HUES6 (cell line): ENCODE data around the gene SCGB1D1.

Experiments used
- H3K27ac ChIP-seq: 2 replicates; pipeline ENCODE4 v1.7.0; 2013; ENCODE audit warnings: low read depth, mild to moderate bottlenecking, low read length, inconsistent platforms
- H3K27me3 ChIP-seq: 2 replicates; pipeline ENCODE4 v1.6.1; 2013; ENCODE audit warnings: low read length; ENCODE audit not compliant: control insufficient read depth, insufficient read depth
- H3K36me3 ChIP-seq: 2 replicates; pipeline ENCODE4 v1.6.1; 2013; ENCODE audit warnings: low read length; ENCODE audit not compliant: control insufficient read depth, insufficient read depth
- H3K4me1 ChIP-seq: 2 replicates; pipeline ENCODE4 v1.6.1; 2013; ENCODE audit warnings: low read length; ENCODE audit not compliant: control insufficient read depth, insufficient read depth
- H3K4me3 ChIP-seq: 2 replicates; pipeline ENCODE4 v1.5.1; 2013; ENCODE audit warnings: low read depth, low read length
- H3K9ac ChIP-seq: one replicate; pipeline ENCODE4 v1.6.1; 2013; ENCODE audit warnings: mild to moderate bottlenecking, low read length
- H3K9me3 ChIP-seq: 2 replicates; pipeline ENCODE4 v1.6.1; 2013; ENCODE audit warnings: low read depth, low read length; ENCODE audit not compliant: control insufficient read depth, insufficient read depth

Gene SCGB1D1

GRCh38 chr11:62236187-62236586 is 46.2 kb downstream of the SCGB1D1 start:
- Histone ChIP-seq H3K4me3 (no peak overlapping the region), H3K27me3 (peaks cover 19% of the 10 kb centered on the region; the same call in 1 of the 2 replicates), H3K36me3 (no peaks in the 10 kb centered on the region), H3K9me3 (no peaks in the 10 kb centered on the region), H3K4me1 (no peaks in the 10 kb centered on the region), H3K9ac (no peak overlapping the region), H3K27ac (no peak overlapping the region)

- Histone ChIP-seq H3K4me3 (no peak overlapping the region), H3K9ac (no peak overlapping the region), H3K9me3 (no peaks in the 10 kb centered on the region), H3K4me1 (peaks cover 11% of the 10 kb centered on the region), H3K36me3 (no peaks in the 10 kb centered on the region), H3K27me3 (peaks cover 19% of the 10 kb centered on the region; the same call in 1 of the 2 replicates), H3K27ac (no peak overlapping the region)
Observed at GRCh38 chr11:62237499-62237898, 47.5 kb downstream of the SCGB1D1 start.

GRCh38 chr11:62238151-62238550 is 48.1 kb downstream of the SCGB1D1 start:
- H3K9me3 ChIP-seq = no peaks in the 10 kb centered on the region
- H3K36me3 ChIP-seq = no peaks in the 10 kb centered on the region
- H3K4me1 ChIP-seq = peaks cover 13% of the 10 kb centered on the region
- H3K9ac ChIP-seq = no peak overlapping the region
- H3K4me3 ChIP-seq = no peak overlapping the region
- no peak overlapping the region for H3K27ac ChIP-seq
- H3K27me3 ChIP-seq = peaks cover 19% of the 10 kb centered on the region; the same call in 1 of the 2 replicates

GRCh38 chr11:62241095-62241494 is 51.1 kb downstream of the SCGB1D1 start:
- Histone ChIP-seq H3K36me3 (no peaks in the 10 kb centered on the region), H3K27ac (no peak overlapping the region), H3K4me1 (peaks cover 13% of the 10 kb centered on the region), H3K4me3 (no peak overlapping the region), H3K9me3 (no peaks in the 10 kb centered on the region), H3K27me3 (peaks cover 19% of the 10 kb centered on the region; the same call in 1 of the 2 replicates), H3K9ac (no peak overlapping the region)

- no peak within 1 kb of the TSS for H3K9ac ChIP-seq
- no peak within 1 kb of the TSS for H3K27ac ChIP-seq
- H3K27me3 ChIP-seq = peaks cover 19% of the 10 kb centered on the region; the same call in 1 of the 2 replicates
- H3K9me3 ChIP-seq = no peaks in the 10 kb centered on the region
- H3K36me3 ChIP-seq = no peaks in the 10 kb centered on the region
- no peak within 1 kb of the TSS for H3K4me3 ChIP-seq
- peaks cover 13% of the 10 kb centered on the region for H3K4me1 ChIP-seq
Observed at GRCh38 chr11:62242021-62242420, 52.0 kb downstream of the SCGB1D1 start, which contains the start of gene SCGB1D2. SCGB1D2 (plus strand) TSS chr11:62242239; CDS start chr11:62242308, 69 bp downstream.
